Effector CD4-positive, alpha-beta T cell (primary cell): ENCODE data around the gene PLCD3.

ENCODE experiments used
- DNase-seq: peaks from one replicate; pipeline ENCODE4 v3.0.0-alpha.2; 2020
- total RNA-seq: gene quantifications from one replicate; lab custom pipeline; 2026; lab: John Stamatoyannopoulos, UW

PLCD3 gene
- 3.6 reads per million, percentile 14 among the genes with 10 or more reads in this experiment for total RNA-seq

GRCh38 chr17:45132320-45132571, at the start of gene PLCD3:
PLCD3 (minus strand) TSS chr17:45132515; CDS start chr17:45132410, 105 bp downstream.
- no peak for DNase-seq

- no peak for DNase-seq
Measured at GRCh38 chr17:45177563-45177962, 45.2 kb upstream of the PLCD3 start.

GRCh38 chr17:45175759-45176115, 43.4 kb upstream of the PLCD3 start:
- no peak for DNase-seq

- DNase-seq = peak; percentile 16
Measured at GRCh38 chr17:45172541-45173286, 40.4 kb upstream of the PLCD3 start.

- no peak for DNase-seq
Measured at GRCh38 chr17:45172232-45172540, 39.9 kb upstream of the PLCD3 start.

GRCh38 chr17:45171338-45172231, 39.3 kb upstream of the PLCD3 start:
- DNase-seq = no peak

- no peak for DNase-seq
Measured at GRCh38 chr17:45170931-45171337, 38.6 kb upstream of the PLCD3 start.

- DNase-seq = no peak
Measured at GRCh38 chr17:45170280-45170930, 38.1 kb upstream of the PLCD3 start.

- no peak for DNase-seq
Measured at GRCh38 chr17:45168991-45169752, 36.9 kb upstream of the PLCD3 start.

GRCh38 chr17:45164734-45165269, 32.5 kb upstream of the PLCD3 start:
- no peak for DNase-seq

GRCh38 chr17:45162025-45162687, 29.8 kb upstream of the PLCD3 start:
- DNase-seq = no peak

GRCh38 chr17:45161288-45162024, 29.1 kb upstream of the PLCD3 start, which contains the start of gene HEXIM2:
HEXIM2 (plus strand) TSS chr17:45161875; CDS start chr17:45162794, 919 bp downstream.
- DNase-seq = peak; percentile 94

GRCh38 chr17:45160447-45161287, 28.4 kb upstream of the PLCD3 start:
- DNase-seq = peak; percentile 50

GRCh38 chr17:45156242-45156641, 23.9 kb upstream of the PLCD3 start:
- no peak for DNase-seq

- DNase-seq = no peak
Measured at GRCh38 chr17:45155483-45155882, 23.2 kb upstream of the PLCD3 start.

- DNase-seq = no peak
Measured at GRCh38 chr17:45155029-45155428, 22.7 kb upstream of the PLCD3 start.

GRCh38 chr17:45150911-45151809, 18.8 kb upstream of the PLCD3 start:
- DNase-seq = no peak

- DNase-seq = peak; percentile 19
Measured at GRCh38 chr17:45149669-45150664, 17.7 kb upstream of the PLCD3 start.
